Natural killer cell treated with Interleukin-12 subunit alpha and Interleukin-12 subunit beta and Interleukin-15 and Interleukin-18, amount 100 ng/mL, for 72 hours (primary cell): ENCODE data around the gene SLC9C1. TPM values are rescaled to one million over a fixed set of nuclear protein-coding genes. Genes with fewer than 3 reads are reported as not detected.

Source experiments
- ATAC-seq, 2 donors: fragments of 150-1000 bp; cut with Tn5 transposase in 1 of 2; sonication (Bioruptor Pico), chemical (Tn5 transposase) in 1 of 2; 2 replicates each; pipeline ENCODE4 v1.10.0; 2021
- DNase-seq: peaks from one replicate; pipeline ENCODE4 v3.0.0; 2022; ENCODE audit warnings: low spot score
- H3K27ac Mint-ChIP-seq, 2 donors: 1 replicate in 1 of 2; 2 replicates in 1 of 2; pipeline ENCODE4 v1.8.0; 2022; ENCODE audit warnings: mixed read lengths in 2 of 2, mild to moderate bottlenecking in 1 of 2, moderate library complexity in 1 of 2
- H3K27me3 Mint-ChIP-seq, 2 donors: 1 replicate in 1 of 2; 2 replicates in 1 of 2; pipeline ENCODE4 v1.8.0; 2022; ENCODE audit warnings: mixed read lengths in 2 of 2
- H3K36me3 Mint-ChIP-seq: one replicate; pipeline ENCODE4 v1.8.0; 2022; ENCODE audit warnings: mixed read lengths
- H3K4me1 Mint-ChIP-seq, 2 donors: 1 replicate in 1 of 2; 2 replicates in 1 of 2; pipeline ENCODE4 v1.8.0; 2022; ENCODE audit warnings: low read depth in 2 of 2, mixed read lengths in 2 of 2, mild to moderate bottlenecking in 1 of 2
- H3K4me3 Mint-ChIP-seq: one replicate; pipeline ENCODE4 v1.8.0; 2022; ENCODE audit warnings: mixed read lengths
- H3K9me3 Mint-ChIP-seq: 2 replicates; pipeline ENCODE4 v1.8.0; 2022; ENCODE audit warnings: mixed read lengths
- total RNA-seq, 2 donors: library from RNA; stranded (reverse); gene quantifications; one replicate each; pipeline ENCODE4 v1.2.3, GENCODE V29; 2022

SLC9C1 gene
- total RNA-seq, 2 donors from 2014 or later: not detected

DNA sequence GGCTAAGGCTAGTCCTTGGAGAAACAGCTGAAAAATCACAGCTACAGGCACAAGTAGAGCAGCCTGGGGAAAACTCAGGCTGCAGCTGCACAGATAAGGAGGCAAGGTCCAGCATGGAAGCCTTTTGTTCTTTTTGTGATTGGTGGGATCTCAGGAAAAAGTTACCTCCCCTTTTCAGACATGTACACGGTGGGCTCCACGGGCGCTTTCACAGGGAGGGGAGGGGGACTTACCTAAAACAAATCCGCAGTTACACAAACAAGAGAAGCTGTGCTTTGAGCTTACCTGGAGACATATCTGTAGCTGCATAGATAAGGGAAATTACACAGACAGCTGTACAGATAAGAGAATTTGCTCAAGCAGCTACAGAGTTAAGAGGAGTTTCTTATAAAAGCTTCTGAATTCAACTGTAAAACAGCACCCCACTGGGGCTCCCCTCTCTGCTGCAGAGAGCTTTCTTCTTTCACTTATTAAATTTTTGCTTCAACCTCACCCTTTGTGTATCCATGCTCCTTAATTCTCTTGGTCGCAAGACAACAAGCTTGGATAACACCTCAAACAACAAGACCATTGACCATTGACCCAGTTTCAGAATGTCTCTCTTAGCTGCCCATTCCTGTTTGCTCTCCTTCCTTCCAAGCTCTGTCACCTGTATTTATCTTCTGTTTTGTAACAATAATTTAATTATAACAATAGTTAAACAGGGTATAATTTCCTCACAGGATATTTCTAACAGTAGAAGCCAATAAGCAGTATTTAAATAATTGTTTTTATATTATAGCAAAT, 28.0 kb upstream of the SLC9C1 start:
- no peak for DNase-seq

DNA sequence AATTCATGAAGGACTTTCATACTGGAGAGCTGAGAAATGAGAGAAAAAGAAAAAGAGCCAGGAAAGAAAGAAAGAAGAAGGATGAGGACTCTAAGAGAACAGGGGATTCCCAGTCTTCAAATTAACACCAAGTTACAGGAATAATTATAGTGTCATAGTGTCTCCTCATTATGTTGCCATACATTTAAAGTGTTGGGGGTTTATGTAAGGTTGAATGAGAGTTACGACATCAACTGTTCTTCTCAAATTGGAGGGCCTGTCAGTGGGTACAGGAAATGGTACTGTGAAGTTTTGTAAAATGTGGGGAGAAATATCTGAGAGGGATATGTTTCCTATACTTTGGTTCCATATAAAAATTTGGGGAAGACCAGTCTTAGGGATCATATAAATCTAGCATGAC, 26.7 kb upstream of the SLC9C1 start:
- peak in 1 of 2 donors; percentile 84 for ATAC-seq
- Mint-ChIP-seq H3K9me3 (no peaks in the 10 kb centered on the region), H3K4me3 (no peak overlapping the region), H3K27ac (peak overlapping the region in 1 of 2 donors; percentile 20), H3K27me3 (peaks cover 14 to 17% of the 10 kb centered on the region in 2 donors), H3K36me3 (no peaks in the 10 kb centered on the region), H3K4me1 (peaks cover 5% of the 10 kb centered on the region in 2 donors)
- no peak for DNase-seq

More for the DNA sequence above, 28.0 kb upstream of the SLC9C1 start:
- Mint-ChIP-seq H3K36me3 (no peaks in the 10 kb centered on the region), H3K4me3 (no peak overlapping the region), H3K9me3 (no peaks in the 10 kb centered on the region), H3K4me1 (peaks cover 5% of the 10 kb centered on the region in 2 donors), H3K27me3 (peaks cover 20% of the 10 kb centered on the region in 2 donors), H3K27ac (no peak overlapping the region)
- no peak for ATAC-seq

DNA sequence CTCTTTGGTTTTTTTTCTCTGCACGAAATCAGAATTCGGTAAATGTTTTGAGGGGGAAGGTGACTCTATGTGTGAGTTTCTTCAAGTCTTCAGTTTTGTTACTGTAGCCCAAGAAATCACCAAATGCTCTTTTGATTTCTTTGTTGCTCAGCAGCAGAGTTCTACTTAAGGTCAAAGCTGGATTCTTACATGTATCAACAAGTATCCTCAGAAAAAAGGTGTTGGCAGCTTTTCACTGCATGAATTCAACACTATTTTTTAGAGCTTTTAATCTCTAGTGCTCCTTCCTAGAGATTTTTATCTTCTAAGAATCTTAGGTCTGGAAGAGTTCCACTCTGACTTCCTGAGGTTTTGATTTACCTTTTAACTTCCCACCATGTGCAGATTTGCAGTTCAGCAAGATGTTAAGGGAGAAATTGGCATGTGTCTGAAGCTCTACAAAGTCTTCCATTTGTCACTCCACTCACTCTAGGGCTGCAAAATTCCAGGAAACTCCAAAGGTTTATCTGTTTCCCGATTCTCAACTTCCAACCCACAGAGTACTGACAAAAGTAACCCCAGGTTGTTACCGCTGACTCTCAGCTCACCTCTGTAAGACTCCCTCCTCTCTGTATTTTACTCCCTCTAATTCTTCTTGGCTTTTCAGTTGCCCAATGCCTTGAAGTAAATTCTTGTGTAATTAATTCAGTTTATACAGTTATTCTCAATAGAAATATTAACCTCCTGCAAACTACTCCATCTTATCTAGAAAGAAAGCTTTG, 25.7 kb upstream of the SLC9C1 start:
- DNase-seq: no peak
- H3K27ac Mint-ChIP-seq: no peak overlapping the region
- no peak overlapping the region for H3K4me3 Mint-ChIP-seq
- H3K36me3 Mint-ChIP-seq: peaks cover 6% of the 10 kb centered on the region
- ATAC-seq: no peak
- peaks cover 5% of the 10 kb centered on the region in 2 donors for H3K4me1 Mint-ChIP-seq
- peaks cover 18% of the 10 kb centered on the region in 2 donors for H3K27me3 Mint-ChIP-seq
- H3K9me3 Mint-ChIP-seq: peaks cover 3% of the 10 kb centered on the region

DNA sequence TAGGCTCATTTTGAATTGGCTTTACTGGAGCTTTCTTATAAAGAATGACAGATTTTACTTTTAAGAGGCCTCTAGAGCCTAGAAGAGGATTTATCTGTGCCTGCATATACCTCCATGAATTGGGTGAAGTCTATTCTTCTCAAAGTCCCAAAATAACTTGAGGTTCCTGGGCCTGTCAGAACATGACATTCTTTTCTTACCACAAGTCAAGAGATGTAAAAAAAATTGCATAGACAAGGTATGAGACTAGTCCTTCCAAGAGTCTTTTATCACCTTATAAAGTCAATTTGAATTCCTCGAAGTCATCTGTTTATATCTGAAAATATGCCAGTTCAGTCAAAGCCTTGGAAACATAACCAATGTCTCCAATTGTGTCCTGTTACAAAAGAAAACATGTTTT, 21.8 kb upstream of the SLC9C1 start:
- Mint-ChIP-seq H3K36me3 (peaks cover 6% of the 10 kb centered on the region), H3K27me3 (peaks cover 9 to 22% of the 10 kb centered on the region in 2 donors), H3K9me3 (peaks cover 3% of the 10 kb centered on the region), H3K4me1 (peaks cover 5% of the 10 kb centered on the region in 2 donors), H3K4me3 (no peak overlapping the region), H3K27ac (no peak overlapping the region)
- no peak for DNase-seq
- ATAC-seq: no peak

DNA sequence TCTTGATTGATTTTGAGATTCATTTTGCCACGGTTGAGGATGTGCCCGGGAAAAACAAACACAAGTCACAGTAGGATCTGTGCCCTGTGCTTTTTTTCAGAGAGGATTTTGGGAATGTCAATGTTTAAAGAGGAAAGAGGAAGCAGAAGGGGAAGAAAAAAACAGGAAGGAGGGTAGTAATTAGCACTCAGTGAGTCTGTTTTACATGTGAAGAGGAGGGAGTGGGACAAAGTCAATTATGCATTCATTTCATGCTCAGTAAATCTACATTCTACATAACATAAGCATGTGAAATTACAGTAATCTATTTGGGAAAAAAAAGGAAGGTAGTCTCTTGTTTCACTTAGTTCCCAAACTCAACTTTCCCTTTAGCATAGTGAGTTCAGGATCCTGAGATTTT, 20.6 kb upstream of the SLC9C1 start:
- no peak overlapping the region for H3K4me3 Mint-ChIP-seq
- ATAC-seq: no peak
- peaks cover 6% of the 10 kb centered on the region for H3K36me3 Mint-ChIP-seq
- no peaks in the 10 kb centered on the region for H3K4me1 Mint-ChIP-seq
- no peak for DNase-seq
- peaks cover 3% of the 10 kb centered on the region for H3K9me3 Mint-ChIP-seq
- peaks cover 5 to 22% of the 10 kb centered on the region in 2 donors for H3K27me3 Mint-ChIP-seq
- H3K27ac Mint-ChIP-seq: no peak overlapping the region

DNA sequence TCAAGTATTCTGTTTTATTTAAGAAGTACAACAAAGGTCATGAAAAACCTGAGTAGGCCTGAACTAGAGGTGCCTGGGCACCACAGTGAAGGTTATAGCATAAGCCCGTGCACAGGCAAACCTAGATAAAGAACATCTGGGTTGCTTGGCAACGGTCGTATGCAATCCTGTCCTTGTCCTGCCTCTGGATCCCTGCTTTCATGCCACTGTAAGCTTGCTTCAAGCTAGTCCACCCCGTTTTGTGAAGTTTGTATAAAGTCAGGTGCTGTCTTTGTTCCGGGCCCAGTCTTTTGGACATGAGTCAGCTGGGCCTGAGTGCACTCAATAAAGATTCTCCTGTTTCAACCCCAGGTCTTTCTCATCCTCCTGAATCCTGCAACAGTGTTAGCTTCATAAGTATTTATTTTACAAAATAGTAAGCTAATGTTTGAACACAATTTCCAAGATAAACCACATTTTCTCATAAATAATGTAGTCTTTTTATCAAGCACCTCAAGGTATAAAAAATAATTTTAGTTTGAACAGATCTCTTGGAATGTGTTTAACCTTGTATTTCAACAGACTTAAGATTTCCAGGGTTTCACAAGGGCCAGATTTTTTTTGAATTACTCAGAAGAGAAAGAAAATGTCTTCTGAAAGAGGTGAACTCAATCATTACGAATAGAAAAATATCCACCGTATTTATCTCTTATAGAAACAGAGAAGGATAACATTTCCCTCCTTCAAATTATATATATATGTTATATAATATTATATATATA, 14.3 kb upstream of the SLC9C1 start:
- no peaks in the 10 kb centered on the region for H3K9me3 Mint-ChIP-seq
- no peaks in the 10 kb centered on the region for H3K4me1 Mint-ChIP-seq
- H3K4me3 Mint-ChIP-seq: no peak overlapping the region
- ATAC-seq: no peak
- H3K27me3 Mint-ChIP-seq: no peaks in the 10 kb centered on the region
- H3K27ac Mint-ChIP-seq: no peak overlapping the region
- DNase-seq: no peak
- no peaks in the 10 kb centered on the region for H3K36me3 Mint-ChIP-seq

DNA sequence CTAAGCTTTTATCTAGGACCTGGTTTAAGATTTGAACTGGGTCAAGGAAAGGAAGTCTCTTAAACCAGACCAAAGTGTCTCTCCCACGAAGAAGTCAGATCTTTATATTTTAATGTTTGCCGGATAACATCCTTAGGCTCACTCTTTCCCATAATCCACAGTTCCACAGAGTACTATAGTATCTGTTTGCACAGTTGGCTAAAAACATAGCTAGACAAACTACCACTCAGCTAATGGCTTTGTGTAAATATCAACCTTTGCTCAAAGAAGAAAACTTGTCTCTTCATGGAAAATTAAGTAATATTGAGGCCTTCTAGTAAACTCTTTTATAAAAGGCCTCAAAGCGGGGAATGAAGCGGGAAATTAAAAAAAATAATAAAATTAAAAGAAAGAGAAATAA, 13.5 kb upstream of the SLC9C1 start:
- no peaks in the 10 kb centered on the region for H3K4me1 Mint-ChIP-seq
- no peak overlapping the region for H3K4me3 Mint-ChIP-seq
- H3K36me3 Mint-ChIP-seq: no peaks in the 10 kb centered on the region
- H3K27ac Mint-ChIP-seq: no peak overlapping the region
- H3K27me3 Mint-ChIP-seq: no peaks in the 10 kb centered on the region
- no peak for ATAC-seq
- H3K9me3 Mint-ChIP-seq: no peaks in the 10 kb centered on the region
- no peak for DNase-seq

DNA sequence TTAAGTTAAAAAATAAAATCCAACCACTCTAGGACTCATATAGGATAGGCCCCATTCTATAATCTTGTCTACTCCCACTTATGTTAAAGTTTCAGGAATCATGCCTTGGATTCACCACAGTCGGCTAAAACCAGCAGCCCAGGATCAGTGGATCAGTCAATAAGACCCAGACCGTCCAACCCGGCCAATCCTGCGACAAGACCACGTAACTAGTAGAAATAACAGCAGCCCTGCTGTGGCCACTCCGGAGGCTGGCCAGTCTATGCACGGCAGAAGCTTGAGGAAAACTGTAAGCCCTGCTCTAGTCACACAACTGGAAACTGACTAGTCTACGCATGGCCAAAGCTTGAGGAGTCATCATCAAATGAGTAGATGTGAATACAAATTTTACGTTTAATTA, 12.8 kb upstream of the SLC9C1 start:
- no peak for ATAC-seq
- Mint-ChIP-seq H3K27ac (no peak overlapping the region), H3K9me3 (no peaks in the 10 kb centered on the region), H3K36me3 (no peaks in the 10 kb centered on the region), H3K27me3 (no peaks in the 10 kb centered on the region), H3K4me1 (no peaks in the 10 kb centered on the region), H3K4me3 (no peak overlapping the region)
- no peak for DNase-seq

DNA sequence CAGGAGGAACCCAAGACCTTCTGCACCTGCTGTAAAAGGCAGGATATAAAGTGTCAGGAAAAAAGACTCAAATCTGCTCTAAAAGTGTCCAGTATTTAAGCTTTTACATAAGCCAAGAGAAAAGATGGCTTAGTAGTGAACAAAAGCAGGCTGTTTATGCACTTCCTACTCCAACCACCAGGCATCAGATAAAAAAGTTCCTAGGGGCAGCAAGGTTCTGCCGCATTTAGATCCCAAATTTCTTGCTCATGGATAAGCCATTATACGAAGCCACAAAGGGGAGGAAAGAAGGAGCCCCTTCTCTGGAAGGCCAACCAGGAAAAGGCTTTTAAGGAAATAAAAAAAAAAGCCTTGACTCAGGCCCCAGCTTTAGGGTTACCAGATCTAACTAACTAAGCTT, 10.6 kb upstream of the SLC9C1 start:
- ATAC-seq (no peak), DNase-seq (no peak)
- H3K27me3 Mint-ChIP-seq: no peaks in the 10 kb centered on the region
- H3K4me1 Mint-ChIP-seq: no peaks in the 10 kb centered on the region
- no peak overlapping the region for H3K27ac Mint-ChIP-seq
- H3K4me3 Mint-ChIP-seq: no peak overlapping the region
- no peaks in the 10 kb centered on the region for H3K36me3 Mint-ChIP-seq
- no peaks in the 10 kb centered on the region for H3K9me3 Mint-ChIP-seq

DNA sequence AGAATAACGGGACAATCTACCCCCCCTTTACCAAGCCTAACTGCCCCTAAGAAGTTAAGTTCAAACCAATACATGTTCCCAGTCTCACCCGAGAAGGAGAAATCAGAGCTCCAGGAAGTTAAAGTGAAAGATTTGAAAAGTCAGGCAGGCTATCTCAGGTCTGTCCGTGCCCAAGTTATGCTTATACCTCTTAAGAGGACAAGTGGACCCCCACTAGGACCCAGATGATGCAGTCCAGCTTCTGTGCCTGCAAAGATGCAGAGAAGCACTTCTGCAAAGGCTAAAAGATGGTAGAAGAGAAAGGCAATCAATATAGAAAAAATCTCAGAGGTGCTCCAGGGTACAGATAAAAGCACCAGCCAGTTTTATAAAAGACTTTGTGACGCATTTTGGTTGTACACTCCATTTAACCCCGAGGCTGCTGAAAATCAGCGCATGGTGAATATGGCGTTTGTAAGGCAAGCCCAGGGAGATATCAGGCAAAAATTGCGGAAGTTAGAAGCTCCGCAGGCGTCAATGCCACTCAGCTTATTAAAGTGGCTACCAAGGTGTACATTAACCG, 9.8 kb upstream of the SLC9C1 start:
- DNase-seq: no peak
- Mint-ChIP-seq H3K36me3 (no peaks in the 10 kb centered on the region), H3K27me3 (no peaks in the 10 kb centered on the region), H3K27ac (no peak overlapping the region), H3K4me3 (no peak overlapping the region), H3K9me3 (no peaks in the 10 kb centered on the region), H3K4me1 (no peaks in the 10 kb centered on the region)
- peak; percentile 20 to 48 for ATAC-seq

DNA sequence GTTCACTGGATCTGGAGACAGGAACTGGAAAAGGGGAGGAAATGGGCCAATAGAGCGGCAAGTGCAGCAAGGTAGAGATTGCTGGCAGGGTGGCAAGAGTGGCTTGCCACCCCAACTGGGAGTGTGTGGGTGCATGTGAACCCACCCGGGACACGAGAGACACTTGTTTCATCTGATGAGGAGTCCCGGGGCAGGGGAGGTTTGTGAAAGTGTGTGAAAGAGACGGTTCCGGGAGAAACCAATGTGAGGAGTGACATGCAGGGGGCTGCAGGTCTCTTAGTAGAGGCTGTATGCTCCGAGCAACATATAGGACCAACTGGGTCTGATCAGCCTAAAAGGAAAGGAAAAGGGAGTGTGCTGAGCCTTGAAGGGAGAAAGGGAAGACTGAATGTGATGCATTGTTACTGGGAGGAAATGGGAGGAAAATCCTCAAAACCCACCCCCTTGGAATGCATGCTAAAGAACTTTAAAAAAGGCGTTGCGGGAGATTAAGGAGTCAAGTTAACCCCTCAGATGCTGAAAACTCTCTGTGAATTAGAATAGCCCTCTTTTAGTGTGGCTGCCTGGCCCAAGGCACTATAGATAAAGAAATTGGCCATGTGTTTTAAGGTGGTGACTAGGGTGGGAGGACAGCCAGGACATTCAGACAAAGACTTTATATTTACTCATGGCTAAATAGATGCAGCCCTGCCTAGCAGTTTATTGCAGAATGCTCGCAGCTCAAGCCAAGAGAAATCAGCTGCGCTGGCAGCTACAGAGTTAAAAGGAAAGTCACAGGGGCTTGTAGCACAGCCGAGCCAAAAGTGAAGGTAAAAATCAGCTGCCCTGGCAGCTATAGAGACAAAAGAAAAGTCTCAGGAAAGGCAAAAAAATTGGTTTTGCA, 9.1 kb upstream of the SLC9C1 start:
- Mint-ChIP-seq H3K4me3 (no peak overlapping the region), H3K9me3 (no peaks in the 10 kb centered on the region), H3K27ac (no peak overlapping the region), H3K4me1 (peaks cover 6% of the 10 kb centered on the region in 2 donors), H3K36me3 (no peaks in the 10 kb centered on the region), H3K27me3 (no peaks in the 10 kb centered on the region)
- ATAC-seq (peak; percentile 13 to 61), DNase-seq (no peak)

DNA sequence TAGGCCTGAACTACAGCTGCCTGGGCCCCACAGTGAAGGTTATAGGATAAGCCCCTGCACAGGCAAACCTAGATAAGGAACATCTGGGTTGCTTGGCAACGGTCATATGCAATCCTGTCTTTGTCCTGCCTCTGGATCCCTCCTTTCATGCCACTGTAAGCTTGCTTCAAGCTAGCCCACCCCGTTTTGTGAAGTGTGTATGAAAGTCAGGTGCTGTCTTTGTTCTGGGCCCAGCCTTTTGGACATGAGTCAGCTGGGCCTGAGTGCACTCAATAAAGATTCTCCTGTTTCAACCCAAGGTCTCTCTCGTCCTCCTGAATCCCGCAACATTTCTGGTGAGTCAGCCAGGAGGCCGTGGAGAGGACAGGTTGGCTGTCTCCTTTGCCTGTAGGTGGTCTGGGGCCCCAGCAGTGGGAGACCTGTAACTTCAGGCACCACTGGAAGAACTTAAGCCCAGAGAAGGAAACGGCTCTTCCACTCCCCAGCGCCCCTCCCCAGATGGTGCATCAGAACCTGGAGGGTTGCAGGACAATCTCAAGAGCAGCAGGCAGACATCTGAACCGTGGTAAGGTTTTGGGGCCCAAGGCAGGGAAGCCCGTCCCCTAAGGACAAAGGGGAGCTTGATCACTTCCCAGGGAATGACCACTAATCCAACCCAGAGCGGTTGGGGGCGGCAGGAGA, 8.3 kb upstream of the SLC9C1 start:
- ATAC-seq: peak in 1 of 2 donors; percentile 6
- Mint-ChIP-seq H3K36me3 (no peaks in the 10 kb centered on the region), H3K9me3 (no peaks in the 10 kb centered on the region), H3K27me3 (no peaks in the 10 kb centered on the region), H3K27ac (no peak overlapping the region), H3K4me3 (no peak overlapping the region), H3K4me1 (peaks cover 12 to 14% of the 10 kb centered on the region in 2 donors)
- DNase-seq: no peak
